SK-N-SH (cell line): ENCODE data around the gene SARS2. TPM values are rescaled to one million over a fixed set of nuclear protein-coding genes. Genes with fewer than 3 reads are reported as not detected.

Experiments
- CTCF ChIA-PET: fragments of 300-600, 350-600 bp; formaldehyde crosslinking; extraction: SDS; loops from one replicate; lab custom pipeline; 2021; lab: Yijun Ruan, JAX
- POLR2A ChIA-PET: fragments of 350-600 bp; sonication (Branson Sonifier 250); formaldehyde crosslinking; extraction: SDS; loops from one replicate; lab custom pipeline; 2020; ENCODE audit warnings: antibody characterized with exemption, inconsistent platforms; lab: Yijun Ruan, JAX
- DNase-seq: peaks from one replicate; pipeline ENCODE4 v3.0.0; 2012
- H2AFZ ChIP-seq: fragments of 200-600 bp; sonication (generic); 2 replicates; pipeline ENCODE4 v1.8.1; 2016; ENCODE audit warnings: antibody characterized with exemption, mild to moderate bottlenecking, low read depth
- H3F3A ChIP-seq: fragments of 200-600 bp; sonication (generic); replicated peaks from 2 replicates; pipeline ENCODE3; 2016; ENCODE audit warnings: antibody characterized with exemption, mild to moderate bottlenecking; ENCODE audit not compliant: insufficient read depth
- H3K27ac ChIP-seq, 2 experiments: fragments of 200-500 bp in 1 of 2; fragments of 200-600 bp in 1 of 2; sonication (Bioruptor generic) in 1 of 2; sonication (generic), shearing (Covaris generic) in 1 of 2; 2 replicates each; pipeline versions ENCODE4 v1.5.1 to v1.6.1; 2014 to 2016; ENCODE audit warnings: low read depth in 2 of 2, inconsistent platforms in 1 of 2, low read length in 1 of 2, mild to moderate bottlenecking in 1 of 2, mixed read lengths in 1 of 2
- H3K27me3 ChIP-seq: fragments of 200-600 bp; sonication (generic), shearing (Covaris generic); 2 replicates; pipeline ENCODE4 v1.6.1; 2016; ENCODE audit warnings: mixed run types; ENCODE audit not compliant: insufficient read depth
- H3K36me3 ChIP-seq, 2 experiments: fragments of 200-500 bp in 1 of 2; fragments of 200-600 bp in 1 of 2; sonication (Bioruptor generic) in 1 of 2; sonication (generic) in 1 of 2; replicated peaks in 1 of 2; 2 replicates each; pipeline versions ENCODE3 to v1.5.1; 2014 to 2016; ENCODE audit warnings: low read length in 1 of 2, mild to moderate bottlenecking in 1 of 2; ENCODE audit not compliant: insufficient read depth in 2 of 2, control insufficient read depth in 1 of 2
- H3K4me1 ChIP-seq, 2 experiments: fragments of 200-500 bp in 1 of 2; fragments of 200-600 bp in 1 of 2; sonication (Bioruptor generic) in 1 of 2; sonication (generic), shearing (Covaris generic) in 1 of 2; 2 replicates each; pipeline versions ENCODE4 v1.5.1 to v1.6.1; 2014 to 2016; ENCODE audit warnings: low read depth in 1 of 2, low read length in 1 of 2, mixed run types in 1 of 2; ENCODE audit not compliant: insufficient read depth in 2 of 2, control insufficient read depth in 1 of 2
- H3K4me2 ChIP-seq: fragments of 200-600 bp; sonication (generic), shearing (Covaris generic); 2 replicates; pipeline ENCODE4 v1.6.1; 2017; ENCODE audit warnings: mixed run types
- H3K4me3 ChIP-seq, 2 experiments: fragments of 200-500 bp in 1 of 2; fragments of 200-600 bp in 1 of 2; sonication (Bioruptor generic) in 1 of 2; sonication (generic), shearing (Covaris generic) in 1 of 2; 2 replicates each; pipeline versions ENCODE4 v1.5.1 to v1.8.1; 2014 to 2016; ENCODE audit warnings: low read depth in 2 of 2, inconsistent platforms in 1 of 2, low read length in 1 of 2, mild to moderate bottlenecking in 1 of 2, mixed read lengths in 1 of 2, moderate library complexity in 1 of 2
- H3K79me2 ChIP-seq: fragments of 200-600 bp; sonication (generic); 2 replicates; pipeline ENCODE4 v1.8.1; 2017; ENCODE audit warnings: mild to moderate bottlenecking; ENCODE audit not compliant: insufficient read depth
- H3K9ac ChIP-seq: fragments of 200-600 bp; sonication (generic); 2 replicates; pipeline ENCODE4 v1.6.1; 2017; ENCODE audit warnings: mixed run types
- H3K9me2 ChIP-seq: fragments of 200-600 bp; sonication (generic); 2 replicates; pipeline ENCODE4 v1.6.1; 2017; ENCODE audit warnings: mixed run types
- H3K9me3 ChIP-seq: fragments of 200-600 bp; sonication (generic); 2 replicates; pipeline ENCODE4 v1.6.1; 2017; ENCODE audit warnings: mixed run types, mild to moderate bottlenecking, moderate library complexity
- H4K20me1 ChIP-seq: fragments of 200-600 bp; sonication (generic); 2 replicates; pipeline ENCODE4 v1.6.1; 2017; ENCODE audit warnings: mild to moderate bottlenecking, mixed run types; ENCODE audit not compliant: insufficient read depth
- CHD2 ChIP-seq: fragments of 150-350 bp; IDR thresholded peaks from 2 replicates; pipeline ENCODE4 v1.6.1; 2018; ENCODE audit warnings: low read length; ENCODE audit not compliant: partially characterized antibody
- ELF1 ChIP-seq: IDR thresholded peaks from 2 replicates; pipeline ENCODE4 v1.4.0; 2012
- EP300 ChIP-seq, 2 experiments: IDR thresholded peaks; 2 replicates each; pipeline versions ENCODE4 v1.4.0 to v1.6.1; 2012; ENCODE audit warnings: borderline replicate concordance in 1 of 2, low read depth in 1 of 2, low read length in 1 of 2
- FOXJ3 ChIP-seq: sonication (generic); formaldehyde crosslinking; IDR thresholded peaks from 2 replicates; pipeline ENCODE4 v1.5.1; 2020; ENCODE audit warnings: mild to moderate bottlenecking, missing genetic modification reagents
- JUND ChIP-seq: IDR thresholded peaks from 2 replicates; pipeline ENCODE4 v1.4.0; 2012
- MAX ChIP-seq: IDR thresholded peaks from 2 replicates; pipeline ENCODE4 v1.4.0; 2012; ENCODE audit warnings: low read depth
- NFIC ChIP-seq: IDR thresholded peaks from 2 replicates; pipeline ENCODE4 v1.4.0; 2012; ENCODE audit warnings: borderline replicate concordance
- NRF1 ChIP-seq: IDR thresholded peaks from 2 replicates; pipeline ENCODE4 v1.6.1; 2012; ENCODE audit warnings: low read depth, mild to moderate bottlenecking, low read length
- RFX5 ChIP-seq: IDR thresholded peaks from 2 replicates; pipeline ENCODE4 v1.6.1; 2012; ENCODE audit warnings: mild to moderate bottlenecking, improper control_type of control experiment, low read length
- RXRA ChIP-seq: IDR thresholded peaks from 2 replicates; pipeline ENCODE4 v1.4.0; 2012; ENCODE audit warnings: low read depth, mild to moderate bottlenecking, borderline replicate concordance
- TCF12 ChIP-seq: IDR thresholded peaks from 2 replicates; pipeline ENCODE4 v1.4.0; 2012
- USF1 ChIP-seq: IDR thresholded peaks from 2 replicates; pipeline ENCODE4 v1.4.0; 2012; ENCODE audit warnings: low read depth, borderline replicate concordance
- USF2 ChIP-seq: fragments of 150-350 bp; IDR thresholded peaks from 2 replicates; pipeline ENCODE4 v1.6.1; 2017; ENCODE audit warnings: antibody characterized with exemption, low read length, low read depth, borderline replicate concordance
- YY1 ChIP-seq: IDR thresholded peaks from 2 replicates; pipeline ENCODE4 v1.4.0; 2012; ENCODE audit warnings: low read depth, mild to moderate bottlenecking
- WGBS: methylation state at CpG from one replicate; pipeline ENCODE4 v1.1.6; 2017; ENCODE audit warnings: low lambda C conversion rate; 5-methylcytosine and 5-hydroxymethylcytosine counted together
- polyA plus RNA-seq, 3 experiments: library from polyadenylated mRNA; depleted of rRNA; stranded (reverse); fragments of >200 nt; gene quantifications; 2 replicates each; pipeline ENCODE4 v1.2.3, GENCODE V29; 2012
- TF ChIP-seq, protein P1 (sequence below): IDR thresholded peaks from 2 replicates; pipeline ENCODE4 v1.4.0; 2012; ENCODE audit warnings: low read depth, borderline replicate concordance

The SARS2 gene
- polyA plus RNA-seq, 1 of the 3 experiments (the other 2 are of a cell fraction) = 36.5 TPM

GRCh38 chr19:38920602-38921419 is 9.8 kb downstream of the SARS2 start (continued):
- no peak for TF ChIP-seq NFIC
- TF ChIP-seq MAX = no peak
- TF ChIP-seq RFX5 = no peak
- no peak for TF ChIP-seq ELF1
- TF ChIP-seq EP300 (IDR thresholded peaks at IDR 0.05; ENCODE audit: borderline replicate concordance in 1 of 2, low read depth in 1 of 2, low read length in 1 of 2) = no peak
- TF ChIP-seq, all 33 proteins: peak for 0

DNA sequence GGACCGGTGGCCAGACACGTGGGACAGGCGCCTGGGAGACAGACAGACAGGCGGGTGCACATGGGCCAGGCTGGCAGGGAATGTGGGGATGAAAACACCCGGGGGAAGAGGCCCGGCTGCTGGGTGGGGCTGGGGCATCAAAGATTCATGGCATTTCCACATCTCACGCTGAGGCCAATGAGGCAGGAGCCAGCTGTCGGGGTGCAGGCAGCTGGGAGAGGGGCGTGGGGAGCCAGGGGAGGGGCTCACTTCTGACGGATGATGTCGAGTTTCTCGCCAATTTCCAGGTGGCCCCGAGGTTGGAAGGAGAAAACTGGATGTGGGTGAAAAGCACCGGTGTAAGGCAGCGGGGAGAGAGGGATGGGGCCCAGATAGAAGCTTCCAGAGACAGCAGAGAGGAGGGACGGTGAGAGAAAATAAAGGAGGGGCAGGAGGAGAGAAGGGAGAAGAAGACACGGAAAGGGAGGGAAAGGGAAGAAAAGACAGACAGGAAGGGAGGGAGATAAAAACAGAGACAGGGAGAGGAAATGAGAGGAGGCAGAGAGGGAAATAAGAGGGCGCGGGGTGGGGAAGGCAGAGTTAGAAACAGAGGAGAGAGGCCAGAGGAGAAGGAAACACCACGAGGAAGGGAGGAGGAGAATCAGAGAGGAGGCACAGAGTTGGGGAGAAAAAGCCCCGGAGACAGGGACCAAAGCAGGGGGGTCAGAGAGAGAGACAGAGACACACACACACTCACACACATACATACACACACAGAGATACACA is 10.5 kb downstream of the SARS2 start:
- Histone ChIP-seq H3K36me3 (peaks cover 4 to 12% of the 10 kb centered on the region in 2 experiments), H3K4me3 (no peak overlapping the region), H3K9ac (no peak overlapping the region), H4K20me1 (no peaks in the 10 kb centered on the region), H2AFZ (no peak overlapping the region), H3K79me2 (no peaks in the 10 kb centered on the region), H3K9me2 (no peaks in the 10 kb centered on the region), H3F3A (no peaks in the 10 kb centered on the region), H3K27ac (no peak overlapping the region), H3K4me2 (no peak overlapping the region), H3K27me3 (no peaks in the 10 kb centered on the region), H3K9me3 (no peaks in the 10 kb centered on the region), H3K4me1 (peaks cover 0 to 10% of the 10 kb centered on the region in 2 experiments; a peak in 1 of 4 replicates)
- peak; percentile 21 for DNase-seq
- CTCF ChIA-PET = interaction anchor here (1.3 to 3.4 kb wide), 2 partner anchors 8 to 10 kb away, joined by 4 to 23 read pairs; partner anchors contain the start of genes MRPS12 and SARS2
- 80% methylated on average over 21 of the region's 21 CpGs for WGBS
- POLR2A ChIA-PET = no interaction called here
- no peak for TF ChIP-seq CHD2
- no peak for TF ChIP-seq USF2
- TF ChIP-seq USF1 = no peak
- no peak for TF ChIP-seq FOXJ3 (CRISPR knock-in tag)
- TF ChIP-seq YY1 = no peak
- TF ChIP-seq, protein P1, sequence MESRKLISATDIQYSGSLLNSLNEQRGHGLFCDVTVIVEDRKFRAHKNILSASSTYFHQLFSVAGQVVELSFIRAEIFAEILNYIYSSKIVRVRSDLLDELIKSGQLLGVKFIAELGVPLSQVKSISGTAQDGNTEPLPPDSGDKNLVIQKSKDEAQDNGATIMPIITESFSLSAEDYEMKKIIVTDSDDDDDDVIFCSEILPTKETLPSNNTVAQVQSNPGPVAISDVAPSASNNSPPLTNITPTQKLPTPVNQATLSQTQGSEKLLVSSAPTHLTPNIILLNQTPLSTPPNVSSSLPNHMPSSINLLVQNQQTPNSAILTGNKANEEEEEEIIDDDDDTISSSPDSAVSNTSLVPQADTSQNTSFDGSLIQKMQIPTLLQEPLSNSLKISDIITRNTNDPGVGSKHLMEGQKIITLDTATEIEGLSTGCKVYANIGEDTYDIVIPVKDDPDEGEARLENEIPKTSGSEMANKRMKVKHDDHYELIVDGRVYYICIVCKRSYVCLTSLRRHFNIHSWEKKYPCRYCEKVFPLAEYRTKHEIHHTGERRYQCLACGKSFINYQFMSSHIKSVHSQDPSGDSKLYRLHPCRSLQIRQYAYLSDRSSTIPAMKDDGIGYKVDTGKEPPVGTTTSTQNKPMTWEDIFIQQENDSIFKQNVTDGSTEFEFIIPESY = no peak
- no peak for TF ChIP-seq NRF1
- TF ChIP-seq JUND = no peak
- no peak for TF ChIP-seq RXRA
- no peak for TF ChIP-seq NFIC
- TF ChIP-seq TCF12 = no peak
